Tongue (tissue), 2 donors: ENCODE measurements around the gene TRAF5. TPM values are rescaled to one million over a fixed set of nuclear protein-coding genes. Genes with fewer than 3 reads are reported as not detected.
"Not testable (repeated sequence)": the region's sequence is repeated elsewhere in the genome, so short reads cannot be mapped to it uniquely, and the experiment has no call there.

Experiments used
- DNase-seq: peaks from one replicate; pipeline ENCODE4 v3.0.0-alpha.2; 2015
- total RNA-seq: library from RNA; depleted of rRNA; stranded (reverse); fragments of >200 nt; gene quantifications from one replicate; pipeline ENCODE4 v1.2.3, GENCODE V29; 2014

Gene TRAF5
- total RNA-seq, 1 donor from 2014 or later = 24.0 TPM

DNA sequence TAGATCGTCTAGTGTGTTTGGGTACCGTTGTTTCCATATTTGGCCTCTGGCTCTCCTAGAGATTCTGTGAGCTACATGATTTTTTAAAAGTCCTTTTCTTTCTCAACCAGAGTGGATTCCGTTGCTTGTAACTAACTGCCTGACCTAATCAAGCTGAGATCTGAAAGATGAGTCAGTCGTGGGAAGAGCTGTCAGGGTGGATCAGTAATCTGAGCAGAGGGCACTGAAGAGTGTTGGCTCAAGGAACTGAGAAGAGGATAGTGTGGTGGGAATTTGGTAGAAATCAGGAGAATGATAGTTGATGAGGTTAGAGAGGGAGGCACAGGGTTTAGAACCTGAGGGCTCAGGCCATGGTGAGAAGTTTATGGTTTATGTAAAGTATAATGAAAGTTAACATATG lies 52.2 kb downstream of the TRAF5 start:
- peak; percentile 11 for DNase-seq

- DNase-seq = no peak
Measured at GRCh38 chr1:211379446-211379845, 52.8 kb downstream of the TRAF5 start.

DNA sequence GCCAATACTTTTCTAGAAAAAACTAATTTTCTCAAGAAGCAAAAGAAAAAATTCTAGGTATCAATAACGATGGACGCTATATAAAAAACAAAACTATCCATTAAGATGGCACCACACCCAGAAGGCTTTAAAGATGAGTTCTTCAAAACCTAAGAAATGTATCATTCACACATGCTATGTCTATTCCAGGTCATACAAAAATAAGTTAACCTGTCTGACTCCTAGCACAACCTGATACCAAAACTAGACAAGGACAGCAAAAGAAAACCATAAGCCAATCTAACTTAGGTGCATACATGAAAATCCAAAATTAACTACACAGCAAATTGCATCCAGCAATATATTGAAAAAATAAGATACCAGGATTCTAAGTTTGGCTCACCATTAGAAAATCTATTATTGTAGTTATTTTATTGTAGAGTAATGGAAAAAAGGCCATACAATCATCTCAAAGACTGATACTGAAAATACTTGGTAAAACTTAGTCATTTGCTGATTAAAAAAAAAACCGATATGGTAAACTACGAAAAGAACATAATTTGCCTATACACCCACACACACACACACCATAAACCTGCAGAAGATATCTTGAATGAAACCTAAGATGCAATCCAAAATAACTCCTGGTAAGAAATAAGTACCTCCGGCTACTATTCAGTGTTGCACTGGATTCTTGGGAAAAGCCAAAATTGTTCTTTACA lies 55.0 kb downstream of the TRAF5 start:
- no peak for DNase-seq

- no peak for DNase-seq
Measured at GRCh38 chr1:211382182-211382713, 55.6 kb downstream of the TRAF5 start.

DNA sequence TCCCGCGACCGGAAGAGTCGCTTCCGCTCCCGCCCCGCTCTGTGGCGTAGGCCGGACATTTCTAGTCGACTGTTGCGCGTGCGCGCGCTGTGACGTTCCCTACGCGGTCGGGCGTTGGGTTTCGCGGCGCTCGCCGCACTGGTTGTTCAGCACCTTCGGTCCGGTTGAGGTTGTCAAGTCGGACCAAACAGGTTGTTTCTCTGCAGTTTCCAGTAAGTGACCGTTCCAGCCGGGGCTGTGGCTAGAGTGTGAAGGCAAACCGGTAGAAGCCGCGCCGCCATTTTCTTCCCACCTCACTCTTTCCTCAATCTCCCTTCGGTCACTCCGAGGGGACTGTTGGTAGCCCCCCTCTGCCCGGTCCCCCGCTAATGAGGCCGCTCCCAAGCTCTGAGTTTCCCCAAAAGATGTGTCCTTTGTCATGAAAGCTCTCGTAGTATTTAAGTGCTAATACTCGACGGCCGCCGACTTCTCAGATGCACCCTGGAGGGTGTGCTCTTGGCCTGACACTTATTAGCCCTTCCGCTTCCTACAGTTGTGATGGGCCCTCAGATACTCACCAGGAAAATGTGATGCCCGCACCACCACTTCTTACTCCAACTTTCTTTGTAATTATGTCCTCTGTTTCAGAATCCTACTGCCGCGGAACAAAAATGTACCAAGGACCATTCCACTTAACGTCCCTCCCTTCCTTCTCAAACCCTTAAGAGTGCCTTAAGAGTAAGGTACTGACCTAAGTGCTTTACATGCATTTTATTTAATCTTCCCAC lies 56.3 kb downstream of the TRAF5 start:
- DNase-seq = peak; percentile 98

DNA sequence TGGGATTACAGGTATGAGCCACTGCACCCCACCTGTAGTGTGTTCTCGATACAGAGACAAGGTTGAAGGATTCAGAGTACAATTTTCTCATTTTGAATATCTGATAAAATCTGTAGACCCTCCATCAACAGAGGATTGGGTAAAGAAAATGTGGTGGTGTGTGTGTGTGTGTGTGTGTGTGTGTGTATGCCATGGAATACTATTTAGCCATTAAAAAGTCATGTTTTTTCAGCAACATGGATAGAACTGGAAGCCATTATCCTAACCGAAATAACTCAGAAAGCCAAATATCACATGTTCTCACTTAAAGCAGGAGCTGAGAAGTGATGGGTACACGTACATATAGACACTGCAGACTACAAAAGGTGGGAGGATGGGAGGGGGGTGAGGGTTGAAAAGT lies 57.9 kb downstream of the TRAF5 start:
- no peak for DNase-seq

GRCh38 chr1:211386921-211387320 lies 60.3 kb downstream of the TRAF5 start:
- no peak for DNase-seq

DNA sequence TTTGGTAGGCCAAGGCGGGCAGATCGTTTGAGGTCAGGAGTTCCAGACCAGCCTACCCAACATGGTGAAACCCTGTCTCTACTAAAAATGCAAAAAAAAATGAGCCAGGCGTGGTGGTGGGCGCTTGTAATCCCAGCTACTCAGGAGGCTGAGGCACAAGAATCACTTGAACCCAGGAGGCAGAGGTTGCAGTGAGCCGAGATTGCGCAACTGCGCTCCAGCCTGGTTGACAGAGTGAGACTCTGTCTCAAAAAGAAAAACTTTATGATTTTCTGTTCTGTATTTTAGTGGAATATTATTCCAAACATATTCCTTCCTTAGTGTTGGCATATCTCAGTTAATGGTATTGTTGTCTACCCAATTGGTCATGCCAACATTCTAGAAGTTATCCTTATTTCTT lies 64.2 kb downstream of the TRAF5 start:
- DNase-seq = not testable (repeated sequence)

- DNase-seq = no peak
Measured at GRCh38 chr1:211393203-211393602, 66.6 kb downstream of the TRAF5 start.

GRCh38 chr1:211398266-211398930 lies 71.8 kb downstream of the TRAF5 start:
- not testable (repeated sequence) for DNase-seq

DNA sequence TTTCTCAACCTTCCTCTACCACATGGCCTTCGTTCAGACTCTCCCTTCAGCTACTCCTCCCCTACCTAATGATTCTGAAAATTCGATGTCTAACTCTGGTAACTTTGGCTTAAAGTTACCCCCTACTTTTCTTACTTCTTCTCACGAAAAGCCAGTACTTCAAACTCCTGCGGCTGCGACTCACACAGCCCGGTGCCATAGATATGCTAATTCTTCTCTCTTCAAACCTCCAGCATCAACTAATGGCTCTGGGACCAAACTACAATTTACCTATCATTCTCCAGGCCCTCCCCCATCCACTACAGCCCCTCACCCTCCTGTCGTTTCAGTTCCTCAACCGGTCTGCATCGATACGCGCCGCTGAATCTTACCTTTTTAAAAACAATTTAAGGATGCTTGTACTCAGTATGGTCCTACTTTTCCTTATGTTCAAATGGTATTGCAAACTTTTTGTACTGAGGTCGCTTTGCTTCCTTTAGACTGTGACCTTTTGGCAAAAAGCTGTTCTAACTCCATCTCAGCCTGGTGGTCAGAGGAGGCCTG lies 73.3 kb downstream of the TRAF5 start:
- not testable (repeated sequence) for DNase-seq

DNA sequence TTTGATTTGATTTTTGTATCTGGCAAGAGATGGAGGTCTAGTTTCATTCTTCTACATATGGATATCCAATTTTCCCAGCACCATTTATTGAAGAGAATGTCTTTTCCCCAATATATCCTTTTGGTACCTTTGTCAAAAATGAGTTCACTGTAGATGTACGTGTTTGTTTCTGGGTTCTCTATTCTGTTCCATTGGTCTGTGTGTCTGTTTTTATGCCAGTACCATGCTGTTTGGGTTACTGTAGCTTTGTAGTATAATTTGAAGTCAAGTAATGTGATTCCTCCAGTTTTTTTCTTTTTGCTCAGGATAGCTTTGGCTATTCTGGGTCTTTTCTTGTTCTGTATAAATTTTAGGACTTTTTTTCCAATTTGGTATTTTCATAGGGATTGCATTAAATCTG lies 75.1 kb downstream of the TRAF5 start:
- DNase-seq = not testable (repeated sequence)

DNA sequence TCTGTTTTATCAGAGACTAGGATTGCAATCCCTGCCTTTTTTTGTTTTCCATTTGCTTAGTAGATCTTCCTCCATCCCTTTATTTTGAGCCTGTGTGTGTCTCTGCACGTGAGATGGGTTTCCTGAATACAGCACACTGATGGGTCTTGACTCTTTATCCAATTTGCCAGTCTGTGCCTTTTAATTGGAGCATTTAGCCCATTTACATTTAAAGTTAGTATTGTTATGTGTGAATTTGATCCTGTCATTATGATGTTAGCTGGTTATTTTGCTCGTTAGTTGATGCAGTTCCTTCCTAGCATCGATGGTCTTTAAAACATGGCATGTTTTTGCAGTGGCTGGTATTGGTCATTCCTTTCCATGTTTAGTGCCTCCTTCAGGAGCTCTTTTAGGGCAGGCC lies 79.5 kb downstream of the TRAF5 start:
- not testable (repeated sequence) for DNase-seq

- DNase-seq = not testable (repeated sequence)
Measured at GRCh38 chr1:211407749-211408148, 81.1 kb downstream of the TRAF5 start.

GRCh38 chr1:211411639-211412038 lies 85.0 kb downstream of the TRAF5 start:
- no peak for DNase-seq

DNA sequence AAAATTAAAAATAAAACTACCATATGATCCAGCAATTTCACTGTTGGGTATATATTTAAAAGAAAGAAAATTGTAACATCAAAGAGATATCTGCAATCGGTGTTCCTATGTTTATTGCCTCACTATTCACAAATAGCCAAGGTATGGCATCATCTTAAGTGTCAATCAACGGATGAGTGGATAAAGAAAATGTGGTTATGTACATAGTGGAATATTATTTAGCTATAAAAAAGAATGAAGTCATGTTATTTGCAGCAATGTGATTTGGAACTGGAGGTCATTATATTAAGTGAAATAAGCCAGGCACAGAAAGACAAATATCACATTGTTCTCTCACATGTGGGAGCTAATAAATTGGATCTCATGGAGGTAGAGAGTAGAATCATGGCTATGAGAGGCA lies 89.1 kb downstream of the TRAF5 start:
- no peak for DNase-seq

DNA sequence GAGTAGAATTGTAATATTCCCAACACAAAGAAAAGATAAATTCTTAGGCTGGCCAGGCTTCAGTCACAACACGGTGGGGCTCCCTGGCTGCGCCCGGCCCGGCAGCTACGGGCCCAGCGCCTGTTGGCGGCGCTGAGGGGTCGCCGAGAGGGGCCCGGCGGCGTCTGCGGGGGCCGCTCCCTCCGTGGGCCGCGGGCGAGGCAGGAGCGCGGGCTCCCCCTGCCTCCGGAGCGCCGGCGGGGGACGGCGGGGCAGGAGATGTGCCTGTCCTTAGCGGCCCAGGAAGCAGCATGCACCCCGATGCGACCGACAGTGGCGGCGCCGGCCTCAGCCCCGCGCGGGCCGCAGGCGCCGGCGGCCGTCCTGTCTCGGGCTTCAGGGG lies 89.6 kb downstream of the TRAF5 start:
- peak; percentile 33 for DNase-seq

- DNase-seq = peak; percentile 52
Measured at GRCh38 chr1:211416628-211417323, 90.1 kb downstream of the TRAF5 start.

DNA sequence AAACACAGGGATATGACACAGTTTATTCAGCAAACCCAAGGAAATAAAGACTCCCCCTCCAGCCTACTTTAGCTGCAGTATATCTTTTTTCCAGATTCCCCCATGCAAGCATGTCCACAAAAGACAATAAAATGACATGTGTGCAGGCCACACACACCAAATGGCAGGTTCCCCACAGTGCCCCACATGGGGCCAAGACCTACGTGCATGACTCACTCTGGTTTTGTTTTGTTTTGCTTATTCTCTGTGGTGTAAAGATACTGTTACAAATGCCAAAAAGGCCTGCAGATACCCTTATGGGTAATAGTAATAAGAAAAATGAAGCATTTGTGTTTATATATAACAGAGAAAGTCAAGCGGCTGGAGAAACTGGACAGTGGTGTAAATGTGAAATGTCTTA lies 93.8 kb downstream of the TRAF5 start:
- DNase-seq = no peak

DNA sequence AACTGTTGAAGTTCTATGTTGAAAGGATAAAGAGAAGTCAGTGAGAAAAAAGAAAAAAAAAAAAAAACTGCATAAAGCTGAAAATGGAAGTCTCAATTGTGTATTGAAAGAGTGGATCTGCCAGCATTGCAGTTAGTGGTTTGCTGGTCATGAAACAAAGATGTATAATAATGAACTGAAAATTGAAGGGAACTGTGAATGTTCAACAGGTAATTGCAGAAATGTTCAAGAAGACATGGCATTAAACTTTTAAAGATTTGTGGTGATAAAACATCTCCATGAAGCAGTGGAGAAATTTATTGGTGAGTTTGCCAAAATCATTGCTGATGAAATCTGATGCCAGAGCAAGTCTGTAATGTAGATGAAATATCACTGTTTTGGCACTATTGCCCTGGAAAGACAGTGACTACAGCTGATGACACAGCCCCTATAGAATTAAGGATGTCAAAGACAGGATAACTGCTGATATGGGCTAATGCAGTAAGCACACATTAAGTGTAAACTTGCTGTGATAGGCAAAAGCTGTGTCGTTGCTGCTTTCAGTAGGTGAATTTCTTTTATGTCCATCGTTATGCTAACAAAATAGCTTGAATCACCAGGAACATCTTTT lies 94.3 kb downstream of the TRAF5 start:
- DNase-seq = no peak

DNA sequence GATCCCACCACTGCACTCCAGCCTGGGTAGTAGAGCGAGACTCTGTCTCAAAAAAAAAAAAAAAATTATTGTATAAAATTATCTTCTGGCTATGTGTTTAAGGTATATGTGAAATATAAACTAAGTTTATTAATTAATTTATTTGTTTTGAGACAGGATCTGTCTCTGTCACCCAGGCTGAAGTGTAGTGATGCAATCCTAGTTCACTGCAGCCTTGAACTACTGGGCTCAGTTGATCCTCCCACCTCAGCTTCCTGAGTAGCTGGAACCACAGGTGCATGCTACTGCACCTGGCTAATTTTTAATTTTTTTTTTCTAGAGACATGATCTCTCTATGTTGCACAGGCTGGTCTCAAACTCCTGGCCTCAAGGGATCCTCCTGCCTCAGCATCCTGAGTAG lies 97.4 kb downstream of the TRAF5 start:
- DNase-seq = no peak
